Stimulated activated CD4-positive, alpha-beta T cell treated with anti-CD3 and anti-CD28 coated beads, TNF-alpha, amount 100 ng/mL, for 1 hour (primary cell): ENCODE measurements around the gene CYYR1.

Source experiments
- DNase-seq, 3 donors: peaks; one replicate each; pipeline ENCODE4 v3.0.0-alpha.2; 2020; ENCODE audit warnings: low read depth in 3 of 3, low spot score in 1 of 3

The CYYR1 gene

DNA sequence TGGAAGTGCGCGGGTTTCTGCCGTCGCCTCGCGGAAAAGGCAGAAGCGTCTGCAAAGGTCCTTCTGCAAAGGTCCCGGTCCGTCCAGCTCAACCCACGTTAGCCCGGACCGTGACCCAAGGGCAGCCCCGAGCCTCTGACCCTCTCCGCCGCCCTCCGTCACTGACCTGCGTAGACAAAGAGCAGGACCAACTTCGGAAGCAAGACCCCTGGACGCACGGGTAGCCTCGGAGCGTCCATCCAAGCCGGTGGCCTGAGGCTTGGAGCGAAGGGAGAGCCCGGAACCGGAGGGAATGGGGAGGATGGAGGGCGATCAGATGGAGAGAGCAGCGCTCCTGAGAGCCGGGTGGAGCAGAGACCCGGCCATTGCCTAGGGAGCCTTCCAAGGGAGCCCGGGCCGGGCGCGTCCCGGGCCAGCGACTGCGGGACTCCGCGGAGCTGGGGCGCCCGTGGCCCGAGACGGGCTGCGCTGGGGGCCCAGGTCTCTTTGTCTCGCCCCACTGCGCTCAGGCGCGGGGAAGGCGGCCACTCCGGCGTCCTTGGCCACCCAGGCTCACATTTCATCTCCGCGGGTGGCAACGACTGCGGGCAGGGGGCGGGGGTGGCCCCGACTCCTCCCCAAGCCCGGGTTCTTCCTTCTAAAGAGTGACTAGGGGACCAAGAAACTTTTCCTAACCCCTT is at the start of gene CYYR1:
Gene CYYR1 (minus strand): TSS at position 585 of the 680 bp plus-strand sequence. CDS start 346 bp downstream, at position 239.
- no peak for DNase-seq

DNA sequence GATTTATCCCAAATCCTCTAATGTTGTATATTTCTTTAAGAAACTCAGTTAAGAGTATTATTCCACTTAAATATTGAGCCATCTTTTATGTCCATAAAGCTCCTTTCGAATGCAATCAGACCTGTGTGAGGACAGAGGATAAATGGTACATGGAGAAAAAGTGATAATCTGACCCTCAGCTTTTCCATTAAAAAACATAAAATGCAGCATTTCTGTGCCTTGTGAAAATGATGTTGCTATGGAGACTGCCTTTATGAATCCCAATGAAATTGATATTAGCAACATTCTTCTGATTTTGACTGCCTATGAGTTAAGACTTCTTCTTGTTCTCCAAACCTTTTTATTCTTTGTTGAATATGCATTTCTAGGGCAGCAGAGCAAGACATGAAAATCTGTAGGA is 44.1 kb upstream of the CYYR1 start:
- no peak for DNase-seq

DNA sequence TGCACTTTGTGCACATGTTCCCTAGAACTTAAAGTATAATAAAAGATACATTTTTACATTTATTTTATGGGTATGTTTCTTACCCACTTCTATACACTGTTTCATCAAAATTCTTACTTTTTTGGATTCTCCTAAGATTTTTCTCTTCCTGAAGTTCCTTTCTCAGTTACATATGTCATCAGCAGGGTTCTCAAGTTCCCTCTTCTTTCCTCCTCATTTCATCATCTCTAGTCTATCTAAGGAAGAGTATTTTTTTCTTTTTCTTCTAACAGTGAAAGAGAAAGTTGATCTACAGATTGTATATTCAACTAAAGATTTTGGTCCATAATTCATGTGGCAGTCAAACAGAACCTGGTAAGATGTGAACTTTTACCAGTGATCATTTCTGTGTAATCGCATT is 41.2 kb upstream of the CYYR1 start:
- DNase-seq = no peak

DNA sequence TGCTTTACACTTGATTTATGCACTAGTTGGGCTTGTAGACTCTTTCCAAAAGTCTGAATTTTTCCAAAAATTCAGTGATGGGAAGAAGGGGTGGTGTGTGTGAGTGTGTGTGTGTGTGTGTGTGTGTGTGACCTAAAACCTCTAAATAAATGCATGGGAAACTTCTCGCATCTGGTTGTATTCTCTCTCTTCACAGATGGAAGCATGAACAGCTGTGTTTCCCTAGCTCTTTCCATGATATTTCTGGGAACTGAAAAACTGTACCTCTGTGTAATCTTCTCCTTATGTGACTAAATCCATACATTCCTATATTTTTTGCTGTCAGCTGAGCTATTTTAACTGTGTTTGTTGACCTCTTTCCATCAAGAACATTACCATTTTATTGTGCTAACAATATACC is 26.2 kb upstream of the CYYR1 start:
- no peak for DNase-seq

DNA sequence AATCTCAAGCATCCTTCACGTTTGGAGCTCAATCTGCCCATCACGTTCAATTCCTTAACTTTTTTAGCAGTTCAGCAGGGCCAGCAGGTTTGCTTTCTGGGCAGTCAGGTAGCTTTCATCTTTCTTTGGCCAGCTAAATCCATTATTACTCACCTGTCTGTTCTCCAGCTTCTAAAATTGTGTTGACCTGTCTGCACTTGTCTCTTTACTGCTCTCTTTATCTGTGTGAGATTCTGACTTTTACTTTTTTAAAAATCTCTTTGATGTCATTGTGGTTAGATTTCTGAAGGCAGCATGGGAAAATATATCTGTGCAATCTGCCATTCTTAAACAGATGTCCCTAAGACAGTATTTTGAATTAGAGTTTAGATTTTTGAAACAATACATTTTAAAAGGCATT is 24.9 kb upstream of the CYYR1 start:
- no peak for DNase-seq

DNA sequence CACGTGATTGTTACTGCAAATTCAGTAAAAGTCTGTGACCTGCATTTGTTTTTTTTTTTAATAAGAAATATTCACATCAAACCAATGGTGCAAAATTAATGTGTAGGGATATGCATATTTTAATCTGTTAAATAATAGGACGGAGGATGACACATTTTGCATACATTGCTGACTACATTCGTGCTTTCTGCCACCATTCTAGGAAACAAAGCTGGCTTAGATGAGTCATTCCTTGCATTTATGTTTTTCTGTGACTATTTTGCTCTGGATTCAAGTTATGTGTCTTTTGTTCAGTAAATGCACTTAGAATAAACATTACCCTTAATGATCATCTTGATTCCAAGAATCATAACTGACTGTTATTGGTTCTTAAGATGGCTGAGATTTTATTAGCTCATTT is 23.9 kb upstream of the CYYR1 start:
- DNase-seq = no peak

DNA sequence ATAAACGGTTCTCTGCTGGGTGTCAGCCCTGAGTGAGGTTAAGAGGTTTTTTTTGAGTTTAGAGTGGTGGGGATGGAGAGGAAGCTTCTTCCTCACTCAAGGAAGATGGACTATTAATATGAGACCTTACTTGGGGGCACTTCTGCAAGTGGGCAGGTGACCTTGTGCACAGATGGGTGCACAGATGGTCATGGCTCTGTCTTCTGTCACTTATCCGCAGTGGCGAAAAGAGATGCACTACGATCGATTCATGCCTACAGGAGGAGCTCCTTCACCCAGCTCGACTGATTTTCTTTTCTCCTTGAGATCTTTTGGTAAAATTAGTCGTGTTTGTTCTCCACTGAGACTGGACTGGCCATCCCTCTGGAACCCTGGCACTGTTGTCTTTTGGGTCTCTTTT is 22.9 kb upstream of the CYYR1 start:
- DNase-seq = no peak

DNA sequence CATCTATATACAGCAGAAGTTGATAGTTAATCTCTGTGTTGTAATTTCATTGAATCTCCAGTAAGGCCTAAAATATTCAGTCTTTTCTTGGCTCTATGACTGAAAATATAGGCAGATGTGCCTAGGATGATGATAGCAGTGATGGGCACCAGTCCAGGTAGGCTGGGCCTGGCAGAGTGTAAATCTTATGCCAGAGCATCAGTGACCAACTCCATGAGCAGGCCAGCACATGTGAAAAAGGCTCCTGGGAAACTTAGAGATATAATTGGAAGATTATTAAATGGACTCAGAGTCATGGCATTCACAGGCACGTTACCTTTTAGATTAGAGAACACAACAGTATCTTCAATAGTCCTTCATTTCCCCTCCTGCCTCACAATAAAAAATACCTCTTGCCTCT is 20.7 kb upstream of the CYYR1 start:
- DNase-seq = no peak

DNA sequence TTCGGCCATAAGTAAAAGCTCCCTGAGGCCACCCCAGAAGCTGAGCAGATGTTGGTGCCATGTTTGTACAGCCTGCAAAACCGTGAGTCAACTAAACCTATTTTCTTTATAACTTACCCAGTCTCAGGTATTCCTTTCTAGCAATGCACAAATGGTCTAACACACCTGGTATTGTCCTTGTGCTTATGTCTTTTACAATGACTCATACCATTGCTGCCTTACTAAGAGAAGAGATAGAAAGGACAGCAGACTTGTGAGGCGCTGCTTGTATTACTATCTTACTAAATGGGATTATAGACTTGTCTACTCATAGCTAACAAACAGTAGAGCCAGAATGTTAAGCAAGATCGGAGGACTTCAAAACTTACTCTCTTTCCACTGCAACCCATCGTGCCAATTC is 18.5 kb upstream of the CYYR1 start:
- DNase-seq = no peak

DNA sequence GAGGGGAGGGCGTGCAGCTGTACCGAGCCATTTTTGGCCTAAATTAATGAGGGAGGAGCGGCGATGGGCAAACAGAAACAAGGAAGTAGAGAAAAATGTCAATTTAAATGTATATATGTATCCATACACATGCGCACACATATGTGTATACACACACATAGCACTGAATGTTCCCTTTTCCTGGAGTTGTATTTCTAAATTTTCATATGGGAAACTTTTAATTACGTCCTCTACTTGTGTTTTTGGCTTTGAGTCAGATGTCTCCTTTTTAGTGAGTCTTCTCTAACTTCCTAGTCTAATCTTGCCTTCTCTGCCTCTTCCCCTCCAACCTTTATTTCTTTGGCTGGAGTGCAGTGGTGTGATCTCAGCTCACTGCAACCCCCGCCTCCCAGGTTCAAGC is 15.4 kb upstream of the CYYR1 start:
- DNase-seq = no peak

DNA sequence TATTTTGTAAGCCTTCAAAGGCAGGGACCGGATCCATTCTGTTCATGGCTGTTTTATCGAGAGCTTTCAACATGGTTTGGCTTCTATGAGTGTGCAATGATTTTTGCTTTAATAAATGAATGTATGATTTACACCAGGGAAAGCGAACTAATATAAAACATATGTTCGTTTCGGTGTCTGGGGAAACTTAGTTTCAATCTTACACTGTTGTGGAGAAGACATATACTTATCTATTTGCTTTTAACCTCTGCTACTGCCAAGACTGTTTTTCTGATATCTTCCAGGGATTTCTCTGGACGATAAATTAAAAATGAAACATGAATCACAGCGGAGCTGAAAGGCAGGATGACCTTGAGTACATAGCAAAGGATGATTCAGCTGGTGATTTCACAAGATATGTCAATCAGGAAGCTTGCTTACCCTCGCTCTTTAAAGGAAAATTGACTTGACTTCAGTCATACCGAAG is 14.7 kb upstream of the CYYR1 start:
- no peak for DNase-seq

DNA sequence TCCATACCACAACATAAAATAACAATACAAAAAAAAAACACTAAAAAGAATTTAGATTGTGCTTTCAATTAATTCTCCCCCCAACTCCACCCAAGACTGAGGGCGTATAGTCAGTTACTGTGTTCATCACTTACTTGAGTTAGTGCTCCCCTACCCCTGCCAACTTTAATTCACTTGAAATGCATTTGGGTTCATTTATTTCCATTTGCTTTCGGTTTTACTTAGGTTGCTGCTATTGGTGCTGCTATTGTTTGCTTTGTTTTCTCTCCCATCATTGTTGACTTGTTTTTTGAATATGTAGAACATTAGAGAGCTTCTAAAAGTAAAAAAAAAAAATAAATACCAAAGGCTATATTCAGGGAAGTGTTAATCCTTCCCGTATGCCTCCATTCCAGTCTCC is 10.7 kb upstream of the CYYR1 start:
- no peak for DNase-seq

DNA sequence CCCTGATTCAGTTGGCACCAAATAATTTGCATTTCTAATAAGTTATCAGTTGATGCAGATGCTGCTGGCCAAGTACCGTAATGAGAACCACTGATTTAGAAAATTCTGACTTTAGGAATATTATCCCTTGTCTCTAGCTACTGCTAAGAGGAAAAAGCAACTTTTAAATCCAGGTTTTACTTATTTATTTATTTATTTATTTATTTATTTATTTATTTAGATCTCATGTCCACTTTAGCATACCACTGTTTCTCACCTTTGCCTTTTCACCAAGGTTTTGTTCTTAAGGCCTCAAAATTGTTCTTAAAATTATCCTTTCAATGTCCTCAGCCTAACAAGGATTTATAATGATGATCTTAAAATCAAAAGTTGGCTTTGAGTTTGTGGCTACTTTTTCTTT is 8.7 kb upstream of the CYYR1 start:
- no peak for DNase-seq

DNA sequence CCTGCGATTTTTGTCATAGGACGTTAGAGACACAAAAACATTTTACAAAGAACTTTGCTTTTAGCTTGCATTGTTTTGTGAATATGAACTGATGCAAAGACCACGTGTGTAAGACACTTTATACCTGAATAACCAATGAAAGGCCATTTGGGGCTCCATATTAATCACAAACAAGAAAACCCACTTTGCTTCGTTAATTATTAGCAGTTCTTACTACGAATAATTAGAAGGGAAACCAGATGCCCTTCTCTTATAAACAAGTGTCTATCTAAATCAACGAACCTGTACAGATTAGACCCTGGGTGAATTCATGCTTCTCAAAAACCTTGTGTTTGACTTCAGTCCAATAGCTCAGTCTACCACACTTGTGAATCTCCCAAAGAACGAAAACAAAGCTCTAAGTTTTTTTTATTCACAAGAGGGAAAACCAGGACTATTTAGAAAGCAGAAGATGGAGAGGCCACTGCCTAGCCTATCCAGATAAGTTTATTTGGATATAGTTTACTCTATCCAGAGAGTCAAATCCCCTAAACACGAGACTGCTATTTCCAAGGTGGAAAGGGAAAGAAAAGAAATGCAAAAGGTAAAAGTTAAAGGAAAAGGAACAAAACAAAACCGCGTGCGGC is 897 bp downstream of the CYYR1 start:
- DNase-seq = no peak

DNA sequence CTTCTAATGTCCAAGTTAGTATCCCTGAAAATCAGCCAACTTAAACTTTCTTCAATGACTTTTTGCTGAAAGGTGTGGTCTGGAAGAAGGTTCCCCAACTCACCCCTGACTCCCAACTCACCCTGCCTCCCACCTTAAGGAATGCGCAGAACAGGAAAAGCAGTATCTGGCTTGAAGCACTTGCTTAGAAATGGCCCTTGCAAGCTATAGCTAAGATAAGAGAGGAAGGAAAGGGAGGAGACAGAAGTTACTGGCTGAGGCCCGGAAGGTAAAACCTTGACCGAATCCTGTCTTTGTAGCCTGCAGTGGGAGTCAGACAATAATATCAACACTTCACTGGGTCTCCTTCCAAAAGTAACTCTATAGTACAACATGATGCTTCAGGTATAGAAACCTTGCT is 2.9 kb downstream of the CYYR1 start:
- DNase-seq = no peak

DNA sequence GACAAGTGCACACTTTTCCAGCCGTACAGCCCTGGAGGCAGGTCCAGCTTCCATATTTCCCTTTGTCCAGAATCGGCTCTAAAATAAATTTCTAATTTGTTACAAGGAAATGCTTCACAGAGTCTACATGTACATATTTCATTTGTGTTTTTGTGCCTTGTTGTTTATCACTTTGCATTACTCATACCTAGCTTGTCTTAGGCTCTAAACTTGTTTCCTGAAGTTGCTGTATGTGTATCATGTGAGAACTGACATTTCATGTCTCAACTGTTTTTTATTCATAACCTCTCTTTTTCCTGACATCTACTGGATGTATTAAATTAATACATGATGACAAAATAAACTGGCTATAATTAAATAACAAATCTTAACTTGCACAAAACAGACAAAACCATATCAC is 7.5 kb downstream of the CYYR1 start:
- no peak for DNase-seq

DNA sequence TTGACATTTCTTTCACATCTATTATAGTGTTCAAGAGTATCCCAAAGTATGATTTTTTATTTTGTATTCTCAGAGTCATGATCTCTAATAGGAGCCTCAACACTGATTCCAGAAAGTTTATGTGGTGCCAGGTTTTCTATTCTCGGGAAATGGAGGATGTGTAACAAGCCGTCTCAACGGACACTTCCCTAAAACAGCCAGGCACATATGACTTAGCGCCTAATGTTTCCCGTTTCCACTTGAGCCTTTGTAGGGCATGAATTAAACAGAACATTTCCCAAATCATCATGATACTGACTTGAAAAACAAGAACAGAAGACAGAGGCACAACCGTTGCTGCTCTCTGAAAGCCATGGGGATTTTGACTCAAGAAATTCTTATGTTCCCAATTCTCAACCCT is 8.0 kb downstream of the CYYR1 start:
- no peak for DNase-seq

DNA sequence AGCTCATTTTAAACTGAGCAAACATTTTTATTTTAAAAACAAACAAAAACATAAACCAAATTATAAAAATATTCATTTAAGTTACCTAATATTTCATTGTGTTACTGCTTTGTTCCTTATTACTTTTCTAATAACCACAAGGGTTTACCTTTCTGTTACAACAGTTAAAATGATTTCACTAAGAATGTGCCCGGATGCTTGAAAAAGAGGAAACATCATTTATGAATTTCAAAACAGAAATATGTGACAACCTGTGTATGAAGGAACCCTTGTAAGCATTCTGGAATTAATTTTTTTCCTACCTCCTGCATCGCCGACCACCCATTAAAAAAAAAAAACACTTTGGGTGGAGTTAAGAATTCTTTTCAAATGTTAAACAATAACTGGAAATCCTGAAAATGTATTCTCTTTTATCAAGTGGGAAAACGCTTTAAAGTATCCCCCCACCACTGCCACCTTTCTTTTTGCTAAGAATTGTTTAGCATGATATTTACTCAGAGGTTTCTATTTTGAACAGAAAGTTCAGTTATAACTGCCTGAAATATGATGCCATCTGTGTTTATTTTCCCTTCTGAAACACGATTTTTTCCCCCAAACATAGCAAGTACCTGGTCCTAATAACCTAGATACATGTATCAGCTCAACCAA is 9.1 kb downstream of the CYYR1 start:
- DNase-seq = no peak

DNA sequence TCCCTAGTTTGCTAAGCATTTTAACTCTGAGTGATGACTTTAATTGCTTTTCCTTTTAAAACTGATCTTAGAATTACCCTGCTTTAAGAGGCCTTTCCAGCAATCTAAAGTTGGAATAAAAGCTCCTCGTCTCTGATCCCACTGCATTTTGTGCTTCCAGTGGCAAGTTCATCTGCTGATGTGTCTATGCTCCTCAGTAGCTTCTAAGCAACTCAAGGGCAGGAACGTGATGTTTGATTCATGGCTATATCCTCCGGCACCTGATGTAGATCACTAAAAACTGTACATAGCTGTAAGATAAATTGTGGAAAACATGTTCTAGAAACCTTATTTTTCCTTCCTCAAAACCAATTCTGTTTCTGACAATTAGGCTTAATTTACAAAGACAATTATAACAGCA is 12.5 kb downstream of the CYYR1 start:
- DNase-seq = no peak

DNA sequence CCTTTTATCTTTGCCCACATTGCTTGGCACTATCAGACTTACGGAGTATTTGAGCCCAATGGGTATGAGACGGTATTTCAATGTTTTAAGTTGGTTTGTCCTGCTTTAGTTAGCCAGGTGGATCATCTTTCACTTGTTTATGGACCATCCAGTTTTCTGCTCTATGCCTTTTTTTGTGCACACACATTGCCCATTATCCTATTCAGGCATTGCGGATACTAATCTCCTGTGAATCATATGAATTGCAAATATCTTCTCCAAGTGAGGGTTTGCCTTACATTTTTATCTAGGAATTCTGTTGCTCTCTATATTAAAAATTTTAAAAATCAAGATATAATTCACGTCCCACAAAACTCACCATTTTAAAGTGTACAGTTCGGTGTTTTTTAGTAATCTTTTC is 14.0 kb downstream of the CYYR1 start:
- no peak for DNase-seq

DNA sequence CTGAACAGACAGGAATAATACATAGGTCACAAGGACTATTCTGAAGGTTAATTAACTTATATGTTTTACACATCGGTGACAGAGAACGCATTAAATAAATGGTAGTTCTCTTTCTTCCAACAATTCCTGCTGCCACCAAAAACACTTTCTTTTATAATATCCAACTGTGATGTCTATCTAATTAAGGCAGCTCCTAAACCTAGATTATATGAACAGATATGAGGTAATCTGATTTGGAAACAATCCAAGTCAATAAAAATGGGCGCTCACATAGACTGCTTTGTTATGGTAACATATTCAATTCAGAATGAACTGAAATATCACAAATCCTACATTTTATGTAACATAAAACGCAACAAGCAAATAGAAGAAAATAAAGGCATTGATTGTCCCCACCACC is 16.0 kb downstream of the CYYR1 start:
- no peak for DNase-seq

DNA sequence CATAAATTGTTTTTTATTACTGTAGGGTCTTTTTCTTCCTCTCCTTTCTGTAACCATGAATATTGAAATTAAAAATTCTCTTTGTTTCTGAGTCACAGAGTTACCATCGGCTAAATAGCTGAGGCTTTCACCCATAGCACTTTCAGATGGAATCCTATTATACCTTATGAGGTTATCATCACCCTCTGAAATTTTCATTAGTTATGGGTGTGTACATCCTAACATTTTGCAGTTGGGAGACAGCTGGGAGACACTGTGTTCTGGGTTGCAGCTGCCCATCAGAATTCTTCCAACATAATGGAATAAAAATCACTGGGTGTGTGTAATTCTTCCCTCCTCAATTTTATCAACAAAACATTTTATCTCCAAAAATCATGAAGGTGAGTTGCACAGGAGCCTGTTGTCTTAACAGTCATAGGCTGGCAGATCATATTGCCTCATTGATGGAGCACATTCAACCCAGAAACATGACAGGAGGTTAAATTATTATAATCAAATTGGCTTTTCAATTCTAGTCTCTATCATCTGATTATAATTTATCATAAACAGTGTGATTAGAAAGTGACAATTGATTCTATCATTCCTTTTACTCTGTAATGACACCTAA is 17.4 kb downstream of the CYYR1 start:
- DNase-seq = no peak
